H1 (cell line): ENCODE measurements around the gene SLX4IP. TPM values are rescaled to one million over a fixed set of nuclear protein-coding genes. Genes with fewer than 3 reads are reported as not detected.

Experiments used
- CTCF ChIA-PET: fragments of 300-600 bp; sonication (Branson Sonifier 250); formaldehyde crosslinking; loops from one replicate; lab custom pipeline; 2021; ENCODE audit not compliant: partially characterized antibody; lab: Charles Lee
- POLR2A ChIA-PET: fragments of 300-600 bp; sonication (Branson Sonifier 250); formaldehyde crosslinking; loops from one replicate; lab custom pipeline; 2021; ENCODE audit warnings: inconsistent platforms; ENCODE audit not compliant: partially characterized antibody; lab: Charles Lee
- DNase-seq, 2 experiments: peaks; one replicate each; pipeline versions ENCODE4 v3.0.0 to v3.0.0-alpha.2; 2010 to 2022; ENCODE audit warnings: low spot score in 2 of 2, low read depth in 1 of 2, mixed read lengths in 1 of 2
- FAIRE-seq: peaks from 2 replicates; lab custom pipeline; 2011; peaks lifted over from hg19 to GRCh38; lab: Jason Lieb, UNC
- H2AFZ ChIP-seq: 2 replicates; pipeline ENCODE4 v1.8.1; 2012; ENCODE audit warnings: low read length, inconsistent platforms
- H2AK5ac ChIP-seq: 2 replicates; pipeline ENCODE4 v1.6.1; 2013; ENCODE audit warnings: low read depth, low read length
- H2BK120ac ChIP-seq: replicated peaks from 2 replicates; pipeline ENCODE3; 2013; ENCODE audit warnings: low read depth, low read length, inconsistent platforms
- H2BK12ac ChIP-seq: 2 replicates; pipeline ENCODE4 v1.6.1; 2013; ENCODE audit warnings: low read depth, low read length
- H2BK15ac ChIP-seq: 2 replicates; pipeline ENCODE4 v1.6.1; 2013; ENCODE audit warnings: low read length
- H2BK20ac ChIP-seq: 2 replicates; pipeline ENCODE4 v1.6.1; 2013; ENCODE audit warnings: low read length
- H2BK5ac ChIP-seq: 2 replicates; pipeline ENCODE4 v1.6.1; 2013; ENCODE audit warnings: low read depth, low read length
- H3K14ac ChIP-seq: 2 replicates; pipeline ENCODE4 v1.6.1; 2013; ENCODE audit warnings: inconsistent platforms; ENCODE audit not compliant: insufficient read length
- H3K18ac ChIP-seq: 2 replicates; pipeline ENCODE4 v1.6.1; 2013; ENCODE audit warnings: low read length; ENCODE audit errors: extremely low read depth
- H3K23ac ChIP-seq: 2 replicates; pipeline ENCODE4 v1.6.1; 2013; ENCODE audit warnings: inconsistent platforms; ENCODE audit not compliant: insufficient read length
- H3K23me2 ChIP-seq: 2 replicates; pipeline ENCODE4 v1.6.1; 2013; ENCODE audit warnings: low read depth, low read length
- H3K27ac ChIP-seq: 2 replicates; pipeline ENCODE4 v1.6.1; 2011; ENCODE audit warnings: low read depth, low read length, inconsistent platforms
- H3K27me3 ChIP-seq, 4 experiments: replicated peaks in 1 of 4; 1 replicate in 1 of 4; 2 replicates in 3 of 4; pipeline versions ENCODE4 v1.6.1 to v1.8.1; 2011 to 2013; ENCODE audit warnings: low read length in 3 of 4, mild to moderate bottlenecking in 3 of 4, inconsistent platforms in 2 of 4, mixed read lengths in 2 of 4, moderate library complexity in 1 of 4; ENCODE audit not compliant: control insufficient read depth in 3 of 4, insufficient read depth in 3 of 4; ENCODE audit errors: extremely low read depth in 1 of 4
- H3K36me3 ChIP-seq, 4 experiments: 2 replicates each; pipeline versions ENCODE4 v1.6.1 to v1.8.1; 2011 to 2013; ENCODE audit warnings: mild to moderate bottlenecking in 4 of 4, low read length in 3 of 4, moderate library complexity in 2 of 4, control low read depth in 1 of 4, inconsistent platforms in 1 of 4; ENCODE audit not compliant: insufficient read depth in 4 of 4, control insufficient read depth in 2 of 4
- H3K4ac ChIP-seq: replicated peaks from 2 replicates; pipeline ENCODE3; 2013; ENCODE audit warnings: low read length, low read depth, mixed read lengths, inconsistent platforms; ENCODE audit not compliant: insufficient read length
- H3K4me1 ChIP-seq, 4 experiments: replicated peaks in 1 of 4; 1 replicate in 1 of 4; 2 replicates in 3 of 4; pipeline versions ENCODE4 v1.6.1 to v1.8.1; 2011 to 2013; ENCODE audit warnings: low read length in 3 of 4, inconsistent platforms in 2 of 4, mixed read lengths in 1 of 4; ENCODE audit not compliant: insufficient read depth in 4 of 4, control insufficient read depth in 3 of 4
- H3K4me2 ChIP-seq, 2 experiments: 2 replicates each; pipeline versions ENCODE4 v1.6.1 to v1.8.1; 2011 to 2013; ENCODE audit warnings: low read depth in 2 of 2, low read length in 2 of 2, control low read depth in 1 of 2, inconsistent platforms in 1 of 2, mild to moderate bottlenecking in 1 of 2; ENCODE audit not compliant: insufficient read depth in 1 of 2
- H3K4me3 ChIP-seq, 4 experiments: fragments of 200-600, 300-600 bp in 1 of 4; sonication (generic), shearing (Covaris generic), sonication (Bioruptor Twin) in 1 of 4; 2 replicates each; pipeline versions ENCODE4 v1.5.1 to v1.8.1; 2011 to 2016; ENCODE audit warnings: low read length in 4 of 4, low read depth in 3 of 4, control low read depth in 2 of 4, inconsistent platforms in 2 of 4, mild to moderate bottlenecking in 2 of 4, mixed read lengths in 1 of 4, moderate library complexity in 1 of 4; ENCODE audit not compliant: insufficient read depth in 2 of 4; ENCODE audit errors: extremely low read depth in 1 of 4
- H3K56ac ChIP-seq: replicated peaks from 2 replicates; pipeline ENCODE3; 2013; ENCODE audit warnings: low read depth, mild to moderate bottlenecking, mixed read lengths, low read length, inconsistent platforms; ENCODE audit not compliant: insufficient read length
- H3K79me1 ChIP-seq: 2 replicates; pipeline ENCODE4 v1.6.1; 2013; ENCODE audit warnings: low read depth, low read length, control low read depth
- H3K79me2 ChIP-seq, 2 experiments: 2 replicates each; pipeline versions ENCODE4 v1.6.1 to v1.8.1; 2012 to 2013; ENCODE audit warnings: low read length in 2 of 2, mild to moderate bottlenecking in 2 of 2, inconsistent platforms in 1 of 2; ENCODE audit not compliant: insufficient read depth in 2 of 2, control insufficient read depth in 1 of 2
- H3K9ac ChIP-seq, 4 experiments: replicated peaks in 1 of 4; 1 replicate in 1 of 4; 2 replicates in 3 of 4; pipeline versions ENCODE4 v1.6.1 to v1.8.1; 2011 to 2013; ENCODE audit warnings: low read depth in 3 of 4, low read length in 3 of 4, control low read depth in 2 of 4, mild to moderate bottlenecking in 2 of 4, moderate library complexity in 2 of 4, inconsistent platforms in 1 of 4; ENCODE audit errors: extremely low read depth in 1 of 4
- H3K9me3 ChIP-seq, 2 experiments: 2 replicates each; pipeline versions ENCODE4 v1.6.1 to v1.8.1; 2012 to 2013; ENCODE audit warnings: mild to moderate bottlenecking in 2 of 2, moderate library complexity in 2 of 2, control low read depth in 1 of 2, inconsistent platforms in 1 of 2, low read depth in 1 of 2, low read length in 1 of 2, mixed read lengths in 1 of 2; ENCODE audit not compliant: insufficient read depth in 2 of 2
- H4K20me1 ChIP-seq, 2 experiments: replicated peaks in 1 of 2; 2 replicates each; pipeline versions ENCODE3 to v1.8.1; 2011 to 2013; ENCODE audit warnings: inconsistent platforms in 2 of 2, low read length in 2 of 2, mild to moderate bottlenecking in 1 of 2; ENCODE audit not compliant: insufficient read depth in 2 of 2, control insufficient read depth in 1 of 2
- H4K5ac ChIP-seq: 2 replicates; pipeline ENCODE4 v1.6.1; 2013; ENCODE audit warnings: low read length, low read depth, mixed read lengths, inconsistent platforms; ENCODE audit not compliant: insufficient read length
- H4K8ac ChIP-seq: 2 replicates; pipeline ENCODE4 v1.8.0; 2013; ENCODE audit warnings: mild to moderate bottlenecking, moderate library complexity, low read length, inconsistent platforms; ENCODE audit not compliant: insufficient read depth; ENCODE audit errors: extremely low read depth
- H4K91ac ChIP-seq: replicated peaks from 2 replicates; pipeline ENCODE3; 2013; ENCODE audit warnings: low read length, mixed read lengths, inconsistent platforms; ENCODE audit not compliant: insufficient read length
- CREB1 ChIP-seq: IDR thresholded peaks from 2 replicates; pipeline ENCODE4 v1.6.1; 2012; ENCODE audit warnings: inconsistent platforms
- HDAC6 ChIP-seq: IDR thresholded peaks from one replicate; pipeline ENCODE4 v1.7.1; 2012; ENCODE audit warnings: low read depth, mild to moderate bottlenecking, inconsistent platforms, low read length, moderate library complexity
- KDM1A ChIP-seq: fragments of 200-600, 300-600 bp; sonication (generic); IDR thresholded peaks from 2 replicates; pipeline ENCODE4 v1.7.1; 2016; ENCODE audit warnings: mild to moderate bottlenecking, low read length, borderline replicate concordance
- KDM4A ChIP-seq: IDR thresholded peaks from one replicate; pipeline ENCODE4 v1.7.1; 2012; ENCODE audit warnings: low read depth, mild to moderate bottlenecking, moderate library complexity, low read length, inconsistent platforms; ENCODE audit not compliant: severe bottlenecking
- MAFK ChIP-seq: IDR thresholded peaks from 2 replicates; pipeline ENCODE4 v1.6.1; 2012; ENCODE audit warnings: low read depth, mild to moderate bottlenecking, improper control_type of control experiment, low read length
- NANOG ChIP-seq: IDR thresholded peaks from 2 replicates; pipeline ENCODE4 v1.6.1; 2011; ENCODE audit warnings: low read length, low read depth, mild to moderate bottlenecking, inconsistent platforms; ENCODE audit not compliant: insufficient read depth, poor library complexity, severe bottlenecking
- NRF1 ChIP-seq: IDR thresholded peaks from 2 replicates; pipeline ENCODE4 v1.6.1; 2011; ENCODE audit warnings: mild to moderate bottlenecking, low read depth, low read length, improper control_type of control experiment
- SAP30 ChIP-seq: fragments of 300-600 bp; sonication (generic); IDR thresholded peaks from 2 replicates; pipeline ENCODE4 v1.7.1; 2012; ENCODE audit warnings: low read length, moderate library complexity, mild to moderate bottlenecking, inconsistent platforms; ENCODE audit not compliant: insufficient read depth, insufficient replicate concordance
- SIN3A ChIP-seq, 2 experiments: IDR thresholded peaks in 1 of 2; conservative IDR thresholded peaks in 1 of 2; 2 replicates each; pipeline ENCODE4 v1.6.1; 2011 to 2012; ENCODE audit warnings: low read length in 2 of 2, improper control_type of control experiment in 1 of 2, low read depth in 1 of 2, mild to moderate bottlenecking in 1 of 2
- SIRT6 ChIP-seq: IDR thresholded peaks from one replicate; pipeline ENCODE4 v1.7.1; 2012; ENCODE audit warnings: low read length, inconsistent platforms
- SP2 ChIP-seq: IDR thresholded peaks from 2 replicates; pipeline ENCODE4 v1.6.1; 2012; ENCODE audit warnings: mild to moderate bottlenecking, low read length, inconsistent platforms
- TAF1 ChIP-seq: IDR thresholded peaks from 2 replicates; pipeline ENCODE4 v1.6.1; 2011; ENCODE audit warnings: mild to moderate bottlenecking, low read depth, low read length
- WGBS, 2 experiments: shearing (Covaris generic) in 1 of 2; methylation state at CpG; one replicate each; pipeline versions ENCODE4 v1.1.6 to v1.1.7; 2013 to 2015; ENCODE audit warnings: low lambda C conversion rate in 2 of 2, mixed read lengths in 2 of 2, inconsistent platforms in 1 of 2, low coverage in 1 of 2, missing lambda C conversion rate in 1 of 2; ENCODE audit not compliant: insufficient replicate concordance in 2 of 2, insufficient coverage in 1 of 2, insufficient read length in 1 of 2; ENCODE audit errors: extremely low coverage in 1 of 2, missing lambda C conversion rate in 1 of 2; 5-methylcytosine and 5-hydroxymethylcytosine counted together
- polyA plus RNA-seq, 7 experiments: library from polyadenylated mRNA; depleted of rRNA in 3 of 7; stranded (reverse) in 5 of 7; unstranded in 2 of 7; fragments of >200 nt in 5 of 7; fragments of 200-250 nt in 2 of 7; gene quantifications; 1 replicate in 5 of 7; 2 replicates in 1 of 7; 4 replicates in 1 of 7; pipeline versions ENCODE4 v1.2.1 to v1.2.3, GENCODE V29; 2011 to 2013; ENCODE audit warnings: missing spikeins in 2 of 7, mixed read lengths in 2 of 7
- total RNA-seq: library from RNA; stranded (reverse); fragmentation: NEBNext Ultra II Directional; extraction: Animal tissue kit (Norgen Biotek cat#: 25700); gene quantifications from 2 replicates; pipeline ENCODE4 v1.2.1, GENCODE V29; 2021
- TF ChIP-seq, protein P1 (sequence below): IDR thresholded peaks from 2 replicates; pipeline ENCODE4 v1.6.1; 2012; ENCODE audit warnings: low read length, inconsistent platforms

The SLX4IP gene
- total and polyA plus RNA-seq, 2 of the 8 experiments (the other 6 are each of a cell fraction or from before 2014, with no cell fraction given), result 2.4 to 8.7 TPM

GRCh38 chr20:10610251-10610650, 175.1 kb downstream of the SLX4IP start:
- Histone ChIP-seq H3K9me3 (no peaks in the 10 kb centered on the region), H3K27ac (no peak overlapping the region), H2AK5ac (no peak overlapping the region), H2AFZ (no peak overlapping the region), H4K5ac (no peak overlapping the region), H2BK120ac (no peak overlapping the region), H3K23ac (no peak overlapping the region), H3K36me3 (no peaks in the 10 kb centered on the region), H2BK5ac (no peak overlapping the region), H2BK12ac (no peak overlapping the region), H3K27me3 (no peaks in the 10 kb centered on the region), H3K4me2 (no peak overlapping the region), H4K20me1 (no peaks in the 10 kb centered on the region), H2BK15ac (no peak overlapping the region), H3K56ac (no peak overlapping the region), H3K23me2 (no peaks in the 10 kb centered on the region), H4K8ac (no peak overlapping the region), H3K9ac (no peak overlapping the region), H4K91ac (no peak overlapping the region), H2BK20ac (no peak overlapping the region), H3K4me3 (no peak overlapping the region), H3K79me1 (no peaks in the 10 kb centered on the region; the same call in 1 of the 2 replicates), H3K4ac (no peak overlapping the region), H3K79me2 (no peaks in the 10 kb centered on the region), H3K18ac (no peak overlapping the region), H3K4me1 (no peaks in the 10 kb centered on the region), H3K14ac (no peak overlapping the region)
- CTCF ChIA-PET, result interaction anchor here (1.0 kb wide), 1 partner anchor 34 kb away, joined by 3 read pairs; no protein-coding TSS in a partner anchor
- POLR2A ChIA-PET, result no interaction called here
- WGBS, 2 experiments, result 78% methylated on average over 5 of the region's 5 CpGs; no CpG with 5 or more reads in 1 of the 2 experiments
- DNase-seq (no peak), FAIRE-seq (no peak)
- TF ChIP-seq NRF1, result no peak
- TF ChIP-seq MAFK, result no peak
- no peak for TF ChIP-seq HDAC6
- no peak for TF ChIP-seq SIRT6
- TF ChIP-seq TAF1, result no peak
- no peak for TF ChIP-seq SIN3A (conservative IDR thresholded peaks at IDR 0.05 in 1 of 2, IDR thresholded peaks at IDR 0.05 in 1 of 2; ENCODE audit: low read depth in 1 of 2, low read length in 2 of 2)
- no peak for TF ChIP-seq CREB1
- TF ChIP-seq SAP30, result no peak
- no peak for TF ChIP-seq NANOG
- no peak for TF ChIP-seq SP2
- TF ChIP-seq KDM4A, result no peak
- no peak for TF ChIP-seq KDM1A
- TF ChIP-seq, protein P1, sequence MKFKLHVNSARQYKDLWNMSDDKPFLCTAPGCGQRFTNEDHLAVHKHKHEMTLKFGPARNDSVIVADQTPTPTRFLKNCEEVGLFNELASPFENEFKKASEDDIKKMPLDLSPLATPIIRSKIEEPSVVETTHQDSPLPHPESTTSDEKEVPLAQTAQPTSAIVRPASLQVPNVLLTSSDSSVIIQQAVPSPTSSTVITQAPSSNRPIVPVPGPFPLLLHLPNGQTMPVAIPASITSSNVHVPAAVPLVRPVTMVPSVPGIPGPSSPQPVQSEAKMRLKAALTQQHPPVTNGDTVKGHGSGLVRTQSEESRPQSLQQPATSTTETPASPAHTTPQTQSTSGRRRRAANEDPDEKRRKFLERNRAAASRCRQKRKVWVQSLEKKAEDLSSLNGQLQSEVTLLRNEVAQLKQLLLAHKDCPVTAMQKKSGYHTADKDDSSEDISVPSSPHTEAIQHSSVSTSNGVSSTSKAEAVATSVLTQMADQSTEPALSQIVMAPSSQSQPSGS, result no peak
